HCT116 (cell line): ENCODE data around the gene CCDC181. TPM values are rescaled to one million over a fixed set of nuclear protein-coding genes. Genes with fewer than 3 reads are reported as not detected.

Experiments
- ATAC-seq: fragments of 200-7000 bp; cut with Tn5 transposase; 2 replicates; pipeline ENCODE4 v1.9.1; 2020; ENCODE audit warnings: mild to moderate bottlenecking, moderate library complexity
- BruUV-seq: library from RNA; stranded (reverse); fragments of 400-500 nt; replicated peaks from 2 replicates; lab custom pipeline; 2021; lab: Mats Ljungman, UMichigan
- CTCF ChIA-PET: fragments of 300-600 bp; sonication (Branson Sonifier 250); formaldehyde crosslinking; loops from one replicate; lab custom pipeline; 2021; ENCODE audit warnings: antibody characterized with exemption; lab: Charles Lee
- POLR2A ChIA-PET: fragments of 300-600, 350-600 bp; sonication (Branson Sonifier 250); formaldehyde crosslinking; loops from one replicate; lab custom pipeline; 2021; ENCODE audit warnings: antibody characterized with exemption; lab: Charles Lee
- RAD21 ChIA-PET, 2 experiments: fragments of 300-600 bp; sonication (Branson Sonifier 250); formaldehyde crosslinking; loops; one replicate each; lab custom pipeline; 2023; ENCODE audit warnings: low total read pairs in 2 of 2; ENCODE audit not compliant: uncharacterized antibody in 2 of 2, unreplicated experiment in 2 of 2, low non-redundant PET in 1 of 2; lab: Charles Lee
- DNase-seq: peaks from one replicate; pipeline ENCODE4 v3.0.0-alpha.2; 2010; ENCODE audit warnings: low read depth, low spot score
- H2AFZ ChIP-seq: fragments of 200-600 bp; shearing (Covaris generic), sonication (generic); 2 replicates; pipeline ENCODE4 v1.6.1; 2017; ENCODE audit warnings: low read depth, mixed run types, mixed read lengths, antibody characterized with exemption, low read length; ENCODE audit not compliant: poor library complexity, severe bottlenecking
- H3K27ac ChIP-seq: 2 replicates; pipeline ENCODE4 v1.5.1; 2012; ENCODE audit warnings: low read depth, low read length
- H3K27me3 ChIP-seq: fragments of 200-600 bp; sonication (generic); 2 replicates; pipeline ENCODE4 v1.6.1; 2016; ENCODE audit warnings: mixed run types, low read length, mixed read lengths; ENCODE audit not compliant: insufficient read depth
- H3K36me3 ChIP-seq, 2 experiments: fragments of 200-500 bp in 1 of 2; fragments of 200-600 bp in 1 of 2; sonication (Bioruptor generic) in 1 of 2; sonication (generic) in 1 of 2; 2 replicates each; pipeline versions ENCODE4 v1.5.1 to v1.6.1; 2014 to 2016; ENCODE audit warnings: low read length in 2 of 2, inconsistent platforms in 1 of 2, mixed read lengths in 1 of 2, mixed run types in 1 of 2; ENCODE audit not compliant: insufficient read depth in 2 of 2, control insufficient read depth in 1 of 2
- H3K4me1 ChIP-seq, 2 experiments: fragments of 200-600 bp in 1 of 2; sonication (generic) in 1 of 2; 2 replicates each; pipeline versions ENCODE4 v1.5.1 to v1.6.1; 2012 to 2017; ENCODE audit warnings: low read length in 2 of 2, inconsistent platforms in 1 of 2, mild to moderate bottlenecking in 1 of 2, mixed read lengths in 1 of 2, mixed run types in 1 of 2, moderate library complexity in 1 of 2; ENCODE audit not compliant: insufficient read depth in 2 of 2, control insufficient read depth in 1 of 2
- H3K4me2 ChIP-seq: fragments of 200-600 bp; sonication (generic); 2 replicates; pipeline ENCODE4 v1.6.1; 2017; ENCODE audit warnings: mixed run types, low read length, mixed read lengths
- H3K4me3 ChIP-seq, 2 experiments: fragments of 200-600 bp in 1 of 2; sonication (generic) in 1 of 2; replicated peaks in 1 of 2; 2 replicates each; pipeline ENCODE4 v1.5.1; 2011 to 2016; ENCODE audit warnings: low read length in 2 of 2, control low read depth in 1 of 2, low read depth in 1 of 2, mild to moderate bottlenecking in 1 of 2, mixed read lengths in 1 of 2, mixed run types in 1 of 2
- H3K79me2 ChIP-seq: fragments of 200-600 bp; sonication (generic); 2 replicates; pipeline ENCODE4 v1.6.1; 2017; ENCODE audit warnings: mild to moderate bottlenecking, mixed run types, low read length, moderate library complexity, mixed read lengths; ENCODE audit not compliant: insufficient read depth
- H3K9ac ChIP-seq: fragments of 200-600 bp; sonication (generic); 2 replicates; pipeline ENCODE4 v1.6.1; 2016; ENCODE audit warnings: low read length, mixed read lengths
- H3K9me2 ChIP-seq: fragments of 200-600 bp; sonication (generic), shearing (Covaris generic); 2 replicates; pipeline ENCODE4 v1.6.1; 2017; ENCODE audit warnings: mixed run types, mild to moderate bottlenecking, moderate library complexity; ENCODE audit not compliant: insufficient read depth
- H3K9me3 ChIP-seq, 2 experiments: fragments of 200-500 bp in 1 of 2; fragments of 200-600 bp in 1 of 2; sonication (Bioruptor generic) in 1 of 2; sonication (generic) in 1 of 2; 2 replicates each; pipeline ENCODE4 v1.6.1; 2014 to 2017; ENCODE audit warnings: low read length in 2 of 2, mixed read lengths in 2 of 2, inconsistent platforms in 1 of 2, low read depth in 1 of 2, mild to moderate bottlenecking in 1 of 2, mixed run types in 1 of 2, moderate library complexity in 1 of 2; ENCODE audit not compliant: control insufficient read depth in 1 of 2, insufficient read depth in 1 of 2
- H4K20me1 ChIP-seq: fragments of 200-600 bp; sonication (generic), shearing (Covaris generic); 2 replicates; pipeline ENCODE4 v1.6.1; 2017; ENCODE audit warnings: mixed run types, mild to moderate bottlenecking, moderate library complexity; ENCODE audit not compliant: insufficient read depth
- CBX3 ChIP-seq: IDR thresholded peaks from 2 replicates; pipeline ENCODE4 v1.6.1; 2012; ENCODE audit warnings: low read depth
- CTCF ChIP-seq, 3 experiments: fragments of 200-600 bp in 1 of 3; sonication (generic) in 1 of 3; IDR thresholded peaks in 2 of 3; conservative IDR thresholded peaks in 1 of 3; 2 replicates each; pipeline ENCODE4 v1.5.1; 2012 to 2017; ENCODE audit warnings: low read depth in 2 of 3, low read length in 2 of 3, antibody characterized with exemption in 1 of 3, borderline replicate concordance in 1 of 3, control low read depth in 1 of 3, mild to moderate bottlenecking in 1 of 3, mixed read lengths in 1 of 3, mixed run types in 1 of 3, moderate library complexity in 1 of 3; ENCODE audit not compliant: insufficient read depth in 1 of 3
- EZH2phosphoT487 ChIP-seq: fragments of 200-600 bp; IDR thresholded peaks from 2 replicates; pipeline ENCODE4 v1.6.1; 2018; ENCODE audit warnings: antibody characterized with exemption, borderline replicate concordance
- JUND ChIP-seq: IDR thresholded peaks from 2 replicates; pipeline ENCODE4 v1.6.1; 2012
- MAX ChIP-seq: IDR thresholded peaks from 2 replicates; pipeline ENCODE4 v1.6.1; 2012
- POLR2A ChIP-seq: IDR thresholded peaks from 2 replicates; pipeline ENCODE4 v1.7.0; 2011; ENCODE audit warnings: borderline replicate concordance; ENCODE audit not compliant: insufficient read depth, insufficient read length; ENCODE audit errors: extremely low read depth
- POLR2AphosphoS5 ChIP-seq: IDR thresholded peaks from 2 replicates; pipeline ENCODE4 v1.6.1; 2011; ENCODE audit warnings: mild to moderate bottlenecking, low read depth, low read length, moderate library complexity
- REST ChIP-seq: IDR thresholded peaks from 2 replicates; pipeline ENCODE4 v1.6.1; 2012; ENCODE audit warnings: low read depth
- SIN3A ChIP-seq: IDR thresholded peaks from 2 replicates; pipeline ENCODE4 v1.6.1; 2012; ENCODE audit warnings: low read depth
- SRF ChIP-seq: IDR thresholded peaks from 2 replicates; pipeline ENCODE4 v1.6.1; 2012; ENCODE audit warnings: low read depth
- TCF7L2 ChIP-seq: IDR thresholded peaks from 2 replicates; pipeline ENCODE4 v1.7.0; 2011; ENCODE audit warnings: borderline replicate concordance, inconsistent platforms; ENCODE audit not compliant: insufficient read depth, insufficient read length; ENCODE audit errors: extremely low read depth
- YY1 ChIP-seq: IDR thresholded peaks from 2 replicates; pipeline ENCODE4 v1.6.1; 2011; ENCODE audit warnings: low read length, low read depth, moderate library complexity, mild to moderate bottlenecking; ENCODE audit not compliant: insufficient replicate concordance; ENCODE audit errors: extremely low read depth
- ZBTB33 ChIP-seq: IDR thresholded peaks from 2 replicates; pipeline ENCODE4 v1.6.1; 2011; ENCODE audit warnings: mild to moderate bottlenecking, low read length, moderate library complexity; ENCODE audit not compliant: insufficient replicate concordance; ENCODE audit errors: extremely low read depth
- ZFX ChIP-seq: fragments of 450-650 bp; IDR thresholded peaks from 2 replicates; pipeline ENCODE4 v1.6.1; 2017
- intact Hi-C: fragments of 100-400 bp; cut with micrococcal nuclease; formaldehyde crosslinking; loops from 2 replicates; pipeline ENCODE4 v1.10.0; 2022
- total RNA-seq: library from RNA; stranded (reverse); gene quantifications from one replicate; pipeline ENCODE4 v1.2.1, GENCODE V29; 2021; ENCODE audit not compliant: unreplicated experiment

Gene CCDC181
- total RNA-seq, 1 experiment from 2014 or later = not detected

GRCh38 chr1:169367686-169368405 is 59.4 kb downstream of the CCDC181 start, which contains the start of the genes BLZF1 and NME7 (continued):
- TF ChIP-seq EZH2phosphoT487 (no peak), MAX (peak; percentile 89), YY1 (peak; percentile 71), SRF (peak; percentile 70; the same call in 1 of the 2 replicates)

GRCh38 chr1:169367096-169367685 is 60.1 kb downstream of the CCDC181 start:
- Histone ChIP-seq H3K27me3 (no peaks in the 10 kb centered on the region), H3K9ac (peak overlapping the region; percentile 51), H3K4me1 (peaks cover 17 to 40% of the 10 kb centered on the region in 2 experiments), H3K4me2 (peak overlapping the region; percentile 84), H3K79me2 (peaks cover 38% of the 10 kb centered on the region), H3K9me3 (no peaks in the 10 kb centered on the region), H3K27ac (0 out of 2 replicates have a peak overlapping the region, but pooled peaks have one; percentile 5), H3K9me2 (no peaks in the 10 kb centered on the region), H2AFZ (peak overlapping the region; percentile 55), H4K20me1 (no peaks in the 10 kb centered on the region), H3K4me3 (peak overlapping the region; percentile 91 to 97), H3K36me3 (peaks cover 7 to 12% of the 10 kb centered on the region in 2 experiments; a peak in 3 of 4 replicates)
- BruUV-seq = TSS peak; percentile 77
- CTCF ChIA-PET = interaction anchor here (1.0 kb wide), 2 partner anchors 18 to 764 kb away, joined by 3 read pairs; no protein-coding TSS in a partner anchor
- ATAC-seq = peak; percentile 31
- POLR2A ChIA-PET = no interaction called here
- RAD21 ChIA-PET = no interaction called here
- intact Hi-C loops = loop anchor here (1.0 kb wide), 1 partner anchor 261 kb away; the partner anchor contains the start of gene ATP1B1
- DNase-seq = no peak
- no peak for TF ChIP-seq YY1
- TF ChIP-seq ZBTB33 = no peak
- no peak for TF ChIP-seq POLR2A
- no peak for TF ChIP-seq REST
- no peak for TF ChIP-seq CBX3
- no peak for TF ChIP-seq JUND
- TF ChIP-seq TCF7L2 = no peak
- no peak for TF ChIP-seq MAX
- TF ChIP-seq ZFX = no peak
- TF ChIP-seq SIN3A = no peak
- TF ChIP-seq CTCF (IDR thresholded peaks at IDR 0.05 in 2 of 3, conservative IDR thresholded peaks at IDR 0.05 in 1 of 3; ENCODE audit: borderline replicate concordance in 1 of 3, insufficient read depth in 1 of 3, low read depth in 2 of 3, low read length in 2 of 3) = no peak
- no peak for TF ChIP-seq POLR2AphosphoS5
